ENCODE data around the gene TEAD4. TPM values are rescaled to one million over a fixed set of nuclear protein-coding genes. Genes with fewer than 3 reads are reported as not detected.

The TEAD4 gene
- total RNA-seq, 1 experiment from 2014 or later, result 39.8 TPM

GRCh38 chr12:2963760-2964292 lies 4.6 kb downstream of the TEAD4 start:
- POLR2A ChIA-PET (ENCODE audit: low non-redundant PET), result no interaction called here
- CTCF ChIA-PET, result no interaction called here
- Histone ChIP-seq H3K27me3 (replicated peaks; ENCODE audit: insufficient read depth, low read depth, low read length, poor library complexity) (no peaks in the 10 kb centered on the region), H3K9me3 (ENCODE audit: low read depth, low read length, poor library complexity, severe bottlenecking) (no peaks in the 10 kb centered on the region), H3K4me1 (ENCODE audit: insufficient read depth, low read length, poor library complexity, severe bottlenecking) (peaks cover 10% of the 10 kb centered on the region), H3K27ac (ENCODE audit: low read depth, low read length, poor library complexity, severe bottlenecking) (no peak overlapping the region), H3K36me3 (ENCODE audit: insufficient read depth, low read length, poor library complexity, severe bottlenecking) (peaks cover 4% of the 10 kb centered on the region), H3K4me3 (ENCODE audit: low read depth, low read length, poor library complexity, severe bottlenecking) (no peak overlapping the region)
- BruUV-seq (replicated peaks), result no TSS peak
- TF ChIP-seq EZH2 (IDR thresholded peaks at IDR 0.05; ENCODE audit: borderline replicate concordance, low read depth, low read length, poor library complexity, severe bottlenecking), result no peak
- no peak for TF ChIP-seq CTCF (conservative IDR thresholded peaks at IDR 0.05; ENCODE audit: low read depth, low read length)
- DNase-seq (ENCODE audit: low spot score), result no peak
- intact Hi-C loops (cut with micrococcal nuclease; ENCODE audit: unreplicated experiment), result no loop called here

- no peak for DNase-seq (ENCODE audit: low spot score)
- Histone ChIP-seq H3K27me3 (replicated peaks; ENCODE audit: insufficient read depth, low read depth, low read length, poor library complexity) (no peaks in the 10 kb centered on the region), H3K9me3 (ENCODE audit: low read depth, low read length, poor library complexity, severe bottlenecking) (no peaks in the 10 kb centered on the region), H3K4me1 (ENCODE audit: insufficient read depth, low read length, poor library complexity, severe bottlenecking) (no peaks in the 10 kb centered on the region), H3K4me3 (ENCODE audit: low read depth, low read length, poor library complexity, severe bottlenecking) (no peak overlapping the region), H3K36me3 (ENCODE audit: insufficient read depth, low read length, poor library complexity, severe bottlenecking) (peaks cover 4% of the 10 kb centered on the region), H3K27ac (ENCODE audit: low read depth, low read length, poor library complexity, severe bottlenecking) (no peak overlapping the region)
- ChIA-PET CTCF (no interaction called here), POLR2A (ENCODE audit: low non-redundant PET) (no interaction called here)
- TF ChIP-seq CTCF (conservative IDR thresholded peaks at IDR 0.05; ENCODE audit: low read depth, low read length) (no peak), EZH2 (IDR thresholded peaks at IDR 0.05; ENCODE audit: borderline replicate concordance, low read depth, low read length, poor library complexity, severe bottlenecking) (no peak)
- BruUV-seq (replicated peaks), result no TSS peak
- intact Hi-C loops (cut with micrococcal nuclease; ENCODE audit: unreplicated experiment), result no loop called here
Measured at GRCh38 chr12:2967651-2968050, 8.5 kb downstream of the TEAD4 start.

- no TSS peak for BruUV-seq (replicated peaks)
- H3K4me3 ChIP-seq (ENCODE audit: low read depth, low read length, poor library complexity, severe bottlenecking), result no peak overlapping the region
- ChIA-PET CTCF (interaction anchor here (0.6 kb wide), 1 partner anchor 86 kb away, joined by 10 read pairs; no protein-coding TSS in a partner anchor), POLR2A (ENCODE audit: low non-redundant PET) (no interaction called here)
- no peak for DNase-seq (ENCODE audit: low spot score)
- peaks cover 5% of the 10 kb centered on the region for H3K4me1 ChIP-seq (ENCODE audit: insufficient read depth, low read length, poor library complexity, severe bottlenecking)
- no peaks in the 10 kb centered on the region for H3K27me3 ChIP-seq (replicated peaks; ENCODE audit: insufficient read depth, low read depth, low read length, poor library complexity)
- no peak overlapping the region for H3K27ac ChIP-seq (ENCODE audit: low read depth, low read length, poor library complexity, severe bottlenecking)
- peaks cover 4% of the 10 kb centered on the region for H3K36me3 ChIP-seq (ENCODE audit: insufficient read depth, low read length, poor library complexity, severe bottlenecking)
- intact Hi-C loops (cut with micrococcal nuclease; ENCODE audit: unreplicated experiment), result no loop called here
- TF ChIP-seq CTCF (conservative IDR thresholded peaks at IDR 0.05; ENCODE audit: low read depth, low read length) (no peak), EZH2 (IDR thresholded peaks at IDR 0.05; ENCODE audit: borderline replicate concordance, low read depth, low read length, poor library complexity, severe bottlenecking) (no peak)
- H3K9me3 ChIP-seq (ENCODE audit: low read depth, low read length, poor library complexity, severe bottlenecking), result no peaks in the 10 kb centered on the region
Measured at GRCh38 chr12:2970744-2971143, 11.5 kb downstream of the TEAD4 start.

Measured in A673 (cell line).